HL-60/S4 treated with retinoic acid at 250 ng/mL for 4 days and 3 days (cell line): ENCODE data around the gene ABLIM2.
"Not testable (repeated sequence)": the region's sequence is repeated elsewhere in the genome, so short reads cannot be mapped to it uniquely, and the experiment has no call there.

Experiments
- in situ Hi-C: fragments of 300-500 bp; cut with MboI; formaldehyde crosslinking; loops from 2 replicates; pipeline ENCODE4 v1.7.0; 2022; ENCODE audit warnings: low sequenced_read_pairs

The ABLIM2 gene

GRCh38 chr4:7947927-7948326 lies 210.7 kb downstream of the ABLIM2 start:
- in situ Hi-C loops, result no loop called here

- in situ Hi-C loops, result no loop called here
Measured at GRCh38 chr4:7945709-7946380, 212.8 kb downstream of the ABLIM2 start.

GRCh38 chr4:7944599-7945220 lies 213.9 kb downstream of the ABLIM2 start:
- in situ Hi-C loops, result no loop called here

- in situ Hi-C loops, result not testable (repeated sequence)
Measured at GRCh38 chr4:7943688-7944087, 214.9 kb downstream of the ABLIM2 start.

GRCh38 chr4:7943211-7943610 lies 215.4 kb downstream of the ABLIM2 start:
- in situ Hi-C loops, result no loop called here

GRCh38 chr4:7941965-7942496 lies 216.6 kb downstream of the ABLIM2 start:
- in situ Hi-C loops, result no loop called here

- in situ Hi-C loops, result no loop called here
Measured at GRCh38 chr4:7941111-7941964, 217.3 kb downstream of the ABLIM2 start.

- in situ Hi-C loops, result no loop called here
Measured at GRCh38 chr4:7939377-7940108, 219.1 kb downstream of the ABLIM2 start, which contains the start of gene AFAP1. TSS of gene AFAP1 (minus strand) at chr4:7939861. CDS start at chr4:7872078, 67,783 bp downstream.

- in situ Hi-C loops, result no loop called here
Measured at GRCh38 chr4:7938609-7939376, 219.8 kb downstream of the ABLIM2 start.

- in situ Hi-C loops, result no loop called here
Measured at GRCh38 chr4:7938266-7938608, 220.4 kb downstream of the ABLIM2 start.

- in situ Hi-C loops, result no loop called here
Measured at GRCh38 chr4:7937006-7937405, 221.6 kb downstream of the ABLIM2 start.

GRCh38 chr4:7933651-7934510 lies 224.7 kb downstream of the ABLIM2 start:
- in situ Hi-C loops, result no loop called here

GRCh38 chr4:7932287-7932686 lies 226.3 kb downstream of the ABLIM2 start:
- in situ Hi-C loops, result no loop called here

- in situ Hi-C loops, result no loop called here
Measured at GRCh38 chr4:7929118-7929951, 229.3 kb downstream of the ABLIM2 start.

- in situ Hi-C loops, result no loop called here
Measured at GRCh38 chr4:7928711-7929110, 229.9 kb downstream of the ABLIM2 start.

- in situ Hi-C loops, result no loop called here
Measured at GRCh38 chr4:7926822-7927221, 231.8 kb downstream of the ABLIM2 start.

GRCh38 chr4:7924570-7924969 lies 234.0 kb downstream of the ABLIM2 start:
- in situ Hi-C loops, result no loop called here

- in situ Hi-C loops, result no loop called here
Measured at GRCh38 chr4:7924163-7924562, 234.4 kb downstream of the ABLIM2 start.
